ENCODE measurements around the gene ACBD4.
"Not testable (repeated sequence)": the region's sequence is repeated elsewhere in the genome, so short reads cannot be mapped to it uniquely, and the experiment has no call there.

ACBD4 gene

GRCh38 chr17:45123076-45123770 is 12.3 kb upstream of the ACBD4 start:
- H3K9me3 ChIP-seq (replicated peaks; ENCODE audit: low read length) = no peaks in the 10 kb centered on the region
- peak overlapping the region; percentile 66 for H3K4me2 ChIP-seq (ENCODE audit: low read length)
- peaks cover 7% of the 10 kb centered on the region for H3K36me3 ChIP-seq (ENCODE audit: insufficient read depth, low read length)
- H3K27me3 ChIP-seq (ENCODE audit: control insufficient read depth, insufficient read depth, low read length) = no peaks in the 10 kb centered on the region
- H3K4me3 ChIP-seq (ENCODE audit: low read length) = no peak overlapping the region
- H3K9ac ChIP-seq (ENCODE audit: low read depth, low read length) = no peak overlapping the region
- H3K4me1 ChIP-seq (ENCODE audit: control insufficient read depth, insufficient read depth, low read length) = peaks cover 38% of the 10 kb centered on the region

- Histone ChIP-seq H3K4me3 (ENCODE audit: low read length) (peak overlapping the region; percentile 50), H3K4me2 (ENCODE audit: low read length) (peak overlapping the region; percentile 66)
These were observed 11.3 kb upstream of the ACBD4 start for GRCh38 chr17:45123930-45124796.

GRCh38 chr17:45124797-45125122 is 10.7 kb upstream of the ACBD4 start:
- peak overlapping the region; percentile 69 for H3K9ac ChIP-seq (ENCODE audit: low read depth, low read length)
- peaks cover 47% of the 10 kb centered on the region for H3K4me1 ChIP-seq (ENCODE audit: control insufficient read depth, insufficient read depth, low read length)
- H3K9me3 ChIP-seq (replicated peaks; ENCODE audit: low read length); H3K36me3 ChIP-seq (ENCODE audit: insufficient read depth, low read length); H3K27me3 ChIP-seq (ENCODE audit: control insufficient read depth, insufficient read depth, low read length): not testable (repeated sequence)
- H3K4me3 ChIP-seq (ENCODE audit: low read length) = peak overlapping the region; percentile 50
- peak overlapping the region; percentile 66 for H3K4me2 ChIP-seq (ENCODE audit: low read length)

More at GRCh38 chr17:45123930-45124796, 11.3 kb upstream of the ACBD4 start:
- Histone ChIP-seq H3K27me3 (ENCODE audit: control insufficient read depth, insufficient read depth, low read length) (no peaks in the 10 kb centered on the region), H3K9ac (ENCODE audit: low read depth, low read length) (peak overlapping the region; percentile 69), H3K36me3 (ENCODE audit: insufficient read depth, low read length) (peaks cover 7% of the 10 kb centered on the region), H3K9me3 (replicated peaks; ENCODE audit: low read length) (no peaks in the 10 kb centered on the region), H3K4me1 (ENCODE audit: control insufficient read depth, insufficient read depth, low read length) (peaks cover 41% of the 10 kb centered on the region)

GRCh38 chr17:45125509-45125908 is 10.0 kb upstream of the ACBD4 start:
- Histone ChIP-seq H3K4me1 (ENCODE audit: control insufficient read depth, insufficient read depth, low read length) (peaks cover 51% of the 10 kb centered on the region), H3K9me3 (replicated peaks; ENCODE audit: low read length) (no peaks in the 10 kb centered on the region), H3K27me3 (ENCODE audit: control insufficient read depth, insufficient read depth, low read length) (no peaks in the 10 kb centered on the region), H3K36me3 (ENCODE audit: insufficient read depth, low read length) (no peaks in the 10 kb centered on the region), H3K4me3 (ENCODE audit: low read length) (no peak overlapping the region), H3K9ac (ENCODE audit: low read depth, low read length) (no peak overlapping the region), H3K4me2 (ENCODE audit: low read length) (no peak overlapping the region)

GRCh38 chr17:45127207-45127547 is 8.3 kb upstream of the ACBD4 start:
- H3K36me3 ChIP-seq (ENCODE audit: insufficient read depth, low read length) = no peaks in the 10 kb centered on the region
- H3K9ac ChIP-seq (ENCODE audit: low read depth, low read length) = no peak overlapping the region
- no peak overlapping the region for H3K4me3 ChIP-seq (ENCODE audit: low read length)
- peaks cover 62% of the 10 kb centered on the region for H3K4me1 ChIP-seq (ENCODE audit: control insufficient read depth, insufficient read depth, low read length)
- H3K27me3 ChIP-seq (ENCODE audit: control insufficient read depth, insufficient read depth, low read length) = no peaks in the 10 kb centered on the region
- peak overlapping the region; percentile 44 for H3K4me2 ChIP-seq (ENCODE audit: low read length)
- H3K9me3 ChIP-seq (replicated peaks; ENCODE audit: low read length) = no peaks in the 10 kb centered on the region

- Histone ChIP-seq H3K9ac (ENCODE audit: low read depth, low read length) (peak overlapping the region; percentile 31), H3K9me3 (replicated peaks; ENCODE audit: low read length) (no peaks in the 10 kb centered on the region), H3K27me3 (ENCODE audit: control insufficient read depth, insufficient read depth, low read length) (no peaks in the 10 kb centered on the region), H3K4me2 (ENCODE audit: low read length) (peak overlapping the region; percentile 44), H3K36me3 (ENCODE audit: insufficient read depth, low read length) (no peaks in the 10 kb centered on the region), H3K4me3 (ENCODE audit: low read length) (no peak overlapping the region), H3K4me1 (ENCODE audit: control insufficient read depth, insufficient read depth, low read length) (peaks cover 57% of the 10 kb centered on the region)
These were observed 7.8 kb upstream of the ACBD4 start for GRCh38 chr17:45127548-45128300.

- Histone ChIP-seq H3K4me3 (ENCODE audit: low read length) (no peak overlapping the region), H3K9me3 (replicated peaks; ENCODE audit: low read length) (no peaks in the 10 kb centered on the region), H3K36me3 (ENCODE audit: insufficient read depth, low read length) (no peaks in the 10 kb centered on the region), H3K4me1 (ENCODE audit: control insufficient read depth, insufficient read depth, low read length) (peaks cover 55% of the 10 kb centered on the region), H3K27me3 (ENCODE audit: control insufficient read depth, insufficient read depth, low read length) (no peaks in the 10 kb centered on the region), H3K4me2 (ENCODE audit: low read length) (peak overlapping the region; percentile 44), H3K9ac (ENCODE audit: low read depth, low read length) (peak overlapping the region; percentile 31)
These were observed 7.2 kb upstream of the ACBD4 start for GRCh38 chr17:45128331-45128730.

- Histone ChIP-seq H3K4me2 (ENCODE audit: low read length) (no peak overlapping the region), H3K36me3 (ENCODE audit: insufficient read depth, low read length) (no peaks in the 10 kb centered on the region), H3K9me3 (replicated peaks; ENCODE audit: low read length) (no peaks in the 10 kb centered on the region), H3K4me3 (ENCODE audit: low read length) (no peak overlapping the region), H3K27me3 (ENCODE audit: control insufficient read depth, insufficient read depth, low read length) (no peaks in the 10 kb centered on the region), H3K4me1 (ENCODE audit: control insufficient read depth, insufficient read depth, low read length) (peaks cover 48% of the 10 kb centered on the region), H3K9ac (ENCODE audit: low read depth, low read length) (no peak overlapping the region)
These were observed 6.5 kb upstream of the ACBD4 start for GRCh38 chr17:45128989-45129388.

GRCh38 chr17:45129426-45129939 is 6.0 kb upstream of the ACBD4 start:
- H3K27me3 ChIP-seq (ENCODE audit: control insufficient read depth, insufficient read depth, low read length) = no peaks in the 10 kb centered on the region
- no peak overlapping the region for H3K4me3 ChIP-seq (ENCODE audit: low read length)
- no peak overlapping the region for H3K4me2 ChIP-seq (ENCODE audit: low read length)
- peaks cover 43% of the 10 kb centered on the region for H3K4me1 ChIP-seq (ENCODE audit: control insufficient read depth, insufficient read depth, low read length)
- H3K9ac ChIP-seq (ENCODE audit: low read depth, low read length) = no peak overlapping the region
- H3K36me3 ChIP-seq (ENCODE audit: insufficient read depth, low read length) = no peaks in the 10 kb centered on the region
- H3K9me3 ChIP-seq (replicated peaks; ENCODE audit: low read length) = no peaks in the 10 kb centered on the region

GRCh38 chr17:45129940-45130680 is 5.4 kb upstream of the ACBD4 start:
- H3K9ac ChIP-seq (ENCODE audit: low read depth, low read length) = no peak overlapping the region
- no peaks in the 10 kb centered on the region for H3K27me3 ChIP-seq (ENCODE audit: control insufficient read depth, insufficient read depth, low read length)
- no peaks in the 10 kb centered on the region for H3K9me3 ChIP-seq (replicated peaks; ENCODE audit: low read length)
- no peak overlapping the region for H3K4me2 ChIP-seq (ENCODE audit: low read length)
- no peak overlapping the region for H3K4me3 ChIP-seq (ENCODE audit: low read length)
- H3K4me1 ChIP-seq (ENCODE audit: control insufficient read depth, insufficient read depth, low read length) = peaks cover 39% of the 10 kb centered on the region
- no peaks in the 10 kb centered on the region for H3K36me3 ChIP-seq (ENCODE audit: insufficient read depth, low read length)

Data from skeletal muscle satellite cell (primary cell).